Transverse colon (tissue), 4 donors: ENCODE measurements around the gene TAS2R38.

Source experiments
- CTCF ChIP-seq, 5 experiments: fragments of 200-600 bp in 3 of 5; fragments of 450-650 bp in 2 of 5; sonication (generic) in 3 of 5; IDR thresholded peaks; 1 replicate in 2 of 5; 2 replicates in 3 of 5; pipeline ENCODE4 v1.5.1; 2016 to 2017; ENCODE audit warnings: antibody characterized with exemption in 5 of 5, inconsistent platforms in 3 of 5, mild to moderate bottlenecking in 2 of 5, moderate library complexity in 1 of 5
- EP300 ChIP-seq: sonication (generic); formaldehyde crosslinking; IDR thresholded peaks from one replicate; pipeline ENCODE4 v1.6.1; 2017; ENCODE audit warnings: antibody characterized with exemption, low read depth
- POLR2A ChIP-seq: fragments of 450-650 bp; IDR thresholded peaks from one replicate; pipeline ENCODE4 v1.6.1; 2016; ENCODE audit warnings: antibody characterized with exemption, mild to moderate bottlenecking, moderate library complexity
- POLR2AphosphoS5 ChIP-seq, 3 donors: sonication (generic); formaldehyde crosslinking; IDR thresholded peaks; one replicate each; pipeline ENCODE4 v1.6.1; 2016; ENCODE audit warnings: antibody characterized with exemption in 3 of 3

- peak in 1 of 5 experiments; percentile 0 for TF ChIP-seq CTCF (IDR thresholded peaks at IDR 0.05)
- no peak for TF ChIP-seq POLR2A
- TF ChIP-seq POLR2AphosphoS5 (IDR thresholded peaks at IDR 0.05): no peak
- no peak for TF ChIP-seq EP300
Observed at GRCh38 chr7:141976524-141977245, 3.1 kb upstream of the TAS2R38 start.
